Heart right ventricle (tissue), 16 donors: ENCODE results near the gene SYTL4. TPM values are rescaled to one million over a fixed set of nuclear protein-coding genes. Genes with fewer than 3 reads are reported as not detected.

Experiments
- ATAC-seq, 8 donors: fragments of 200-7000 bp; cut with Tn5 transposase; one replicate each; pipeline ENCODE4 v1.9.1; 2020; ENCODE audit warnings: mild to moderate bottlenecking in 8 of 8, moderate library complexity in 8 of 8, moderate number of reproducible peaks in 1 of 8
- DNase-seq, 2 donors: peaks; one replicate each; pipeline ENCODE4 v3.0.0-alpha.2; 2020
- H3K27ac ChIP-seq, 10 donors: fragments of 200-600 bp; sonication (generic) in 2 of 10; one replicate each; pipeline versions ENCODE4 v1.5.0 to v1.8.0; 2020 to 2022; ENCODE audit warnings: mild to moderate bottlenecking in 3 of 10
- H3K27me3 ChIP-seq, 7 donors: fragments of 200-600 bp; one replicate each; pipeline ENCODE4 v1.8.0; 2021 to 2022; ENCODE audit warnings: mild to moderate bottlenecking in 2 of 7
- H3K36me3 ChIP-seq, 9 donors: fragments of 200-600 bp; sonication (generic) in 1 of 9; one replicate each; pipeline versions ENCODE4 v1.5.0 to v1.8.0; 2020 to 2022; ENCODE audit warnings: mild to moderate bottlenecking in 2 of 9
- H3K4me1 ChIP-seq, 9 donors: fragments of 200-600 bp; sonication (generic) in 1 of 9; one replicate each; pipeline versions ENCODE4 v1.5.0 to v1.8.0; 2020 to 2022; ENCODE audit warnings: mild to moderate bottlenecking in 4 of 9
- H3K4me3 ChIP-seq, 10 donors: fragments of 200-600 bp; sonication (generic) in 2 of 10; one replicate each; pipeline versions ENCODE4 v1.5.0 to v1.8.0; 2020 to 2022; ENCODE audit warnings: mild to moderate bottlenecking in 7 of 10, moderate library complexity in 2 of 10
- H3K9me3 ChIP-seq, 11 donors: fragments of 200-600 bp in 10 of 11; sonication (generic) in 2 of 11; one replicate each; pipeline versions ENCODE4 v1.5.0 to v1.8.0; 2013 to 2022; ENCODE audit warnings: mild to moderate bottlenecking in 2 of 11, control low read depth in 1 of 11, moderate library complexity in 1 of 11
- WGBS, 2 donors: extraction: QIAGEN DNeasy Blood & Tissue Kit; methylation state at CpG; one replicate each; pipeline ENCODE4 v1.1.7; 2013; ENCODE audit warnings: inconsistent platforms in 1 of 2; 5-methylcytosine and 5-hydroxymethylcytosine counted together
- intact Hi-C, 10 donors: fragments of 100-400 bp; cut with DNase I; formaldehyde crosslinking; loops; one replicate each; pipeline versions ENCODE4 v1.11.1 to v1.14.2; 2022
- polyA plus RNA-seq, 2 donors: library from polyadenylated mRNA; stranded (reverse); fragments of 200-250 nt; gene quantifications; one replicate each; pipeline ENCODE4 v1.2.3, GENCODE V29; 2013
- total RNA-seq, 10 donors: library from RNA; stranded (reverse); fragmentation: NEBNext Ultra II Directional in 3 of 10; extraction: Animal tissue kit (Norgen Biotek cat#: 25700) in 3 of 10; gene quantifications; one replicate each; pipeline versions ENCODE4 v1.2.1 to v1.2.4, GENCODE V29; 2021 to 2023
- TF ChIP-seq, protein P1 (sequence below), 9 donors: fragments of 200-600 bp; sonication (generic) in 2 of 9; IDR thresholded peaks; one replicate each; pipeline versions ENCODE4 v1.5.0 to v1.8.0; 2021 to 2022; ENCODE audit warnings: antibody characterized with exemption in 9 of 9, mild to moderate bottlenecking in 5 of 9, moderate library complexity in 1 of 9
- donor health status: Arrhythmogenic right ventricular cardiomyopathy.
- donor health status: ischemic (EF 13 %, LVEDD 7.1; RV severe dilation, severe dysfunction).
- donor health status: healthy with polysubstance abuse.
- donor health status: DM: no; HTN: yes; CAD: no.
- donor health status: DM: no; HTN: no; CAD: no.
- donor health status: ischemic (EF 25% LVEDD 6.9; RV normal size, moderate dysfunction).
- donor health status: ischemic (EF 25% LVEDD 5.7; RV mildly dilated, moderate dysfunction).
- donor health status: healthy.
- donor health status: DM: yes; HTN: yes; CAD: no.
- donor health status: Ischemic cardiomyopathy.
- donor health status: ischemic (EF 35%, LVEDD 5.7; RV mildly dilated, moderate dysfunction).
- donor health status: nonischemic (EF 11% LVEDD 7.7; RV severe dilation, severe dysfunction).
- donor health status: DM: yes; HTN: yes; CAD: no.
- donor health status: PGD.
- donor health status: ischemic (EF 29% LVEDD 5.4; RV normal size, mild dysfunction).
- donor health status: nonischemic (EF 23%, LVEDD 6.1; RV moderate dilation, normal function).

Gene SYTL4
- total and polyA plus RNA-seq, 12 donors, result 0.95 to 4.0 (median 2.2) TPM

DNA sequence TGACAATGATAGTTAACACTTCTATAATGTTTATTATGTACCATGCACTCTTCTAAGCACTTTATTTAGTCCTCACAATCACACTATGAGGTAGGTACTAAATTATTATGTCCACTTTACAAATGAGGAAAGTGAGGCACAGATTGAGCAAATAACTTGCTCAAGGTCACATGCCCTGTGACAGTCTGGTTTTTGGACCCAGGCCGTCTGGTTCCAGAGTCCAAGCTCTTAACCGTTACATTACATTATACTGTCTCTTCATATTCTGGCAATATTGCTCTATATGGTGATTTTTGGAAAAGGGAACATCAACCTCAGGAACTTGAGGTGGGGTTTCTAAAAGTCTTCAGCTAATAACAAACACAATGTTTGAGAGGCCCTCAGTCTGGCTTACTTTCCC is 12.8 kb downstream of the SYTL4 start:
- WGBS, 2 donors, result 91 to 95% methylated on average over 2 of the region's 2 CpGs

DNA sequence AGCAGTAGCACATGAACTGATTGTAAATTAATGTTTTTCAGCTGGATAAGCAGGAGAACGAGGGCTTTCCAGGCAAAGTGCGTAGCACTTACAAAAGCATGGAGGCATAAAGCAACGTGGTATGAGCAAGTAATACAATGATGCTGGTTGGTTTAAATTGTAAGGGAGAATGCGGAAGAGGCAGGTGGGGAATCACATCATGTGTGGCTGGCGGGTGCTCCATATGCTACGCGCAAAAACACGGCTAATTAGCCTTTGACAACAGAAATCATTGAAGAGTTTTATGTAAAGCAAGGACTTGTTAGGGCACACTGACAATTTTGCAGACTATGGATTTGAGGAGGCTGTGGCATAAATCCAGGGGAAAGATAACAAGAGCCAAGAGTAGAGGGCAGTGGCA is 14.6 kb downstream of the SYTL4 start:
- intact Hi-C loops, result no loop called here
- WGBS, 2 donors, result 92 to 95% methylated on average over 8 of the region's 8 CpGs
- TF ChIP-seq, protein P1, sequence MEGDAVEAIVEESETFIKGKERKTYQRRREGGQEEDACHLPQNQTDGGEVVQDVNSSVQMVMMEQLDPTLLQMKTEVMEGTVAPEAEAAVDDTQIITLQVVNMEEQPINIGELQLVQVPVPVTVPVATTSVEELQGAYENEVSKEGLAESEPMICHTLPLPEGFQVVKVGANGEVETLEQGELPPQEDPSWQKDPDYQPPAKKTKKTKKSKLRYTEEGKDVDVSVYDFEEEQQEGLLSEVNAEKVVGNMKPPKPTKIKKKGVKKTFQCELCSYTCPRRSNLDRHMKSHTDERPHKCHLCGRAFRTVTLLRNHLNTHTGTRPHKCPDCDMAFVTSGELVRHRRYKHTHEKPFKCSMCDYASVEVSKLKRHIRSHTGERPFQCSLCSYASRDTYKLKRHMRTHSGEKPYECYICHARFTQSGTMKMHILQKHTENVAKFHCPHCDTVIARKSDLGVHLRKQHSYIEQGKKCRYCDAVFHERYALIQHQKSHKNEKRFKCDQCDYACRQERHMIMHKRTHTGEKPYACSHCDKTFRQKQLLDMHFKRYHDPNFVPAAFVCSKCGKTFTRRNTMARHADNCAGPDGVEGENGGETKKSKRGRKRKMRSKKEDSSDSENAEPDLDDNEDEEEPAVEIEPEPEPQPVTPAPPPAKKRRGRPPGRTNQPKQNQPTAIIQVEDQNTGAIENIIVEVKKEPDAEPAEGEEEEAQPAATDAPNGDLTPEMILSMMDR (IDR thresholded peaks at IDR 0.05), result no peak
- no peaks in the 10 kb centered on the region for H3K4me1 ChIP-seq
- DNase-seq, result no peak
- peaks cover 0 to 15% (median 0%) of the 10 kb centered on the region in 7 donors for H3K27me3 ChIP-seq
- no peaks in the 10 kb centered on the region for H3K9me3 ChIP-seq
- no peaks in the 10 kb centered on the region for H3K36me3 ChIP-seq
- no peak for ATAC-seq
- H3K4me3 ChIP-seq, result no peak overlapping the region
- H3K27ac ChIP-seq, result no peak overlapping the region

More for the DNA sequence above, 12.8 kb downstream of the SYTL4 start:
- no peaks in the 10 kb centered on the region for H3K36me3 ChIP-seq
- H3K27me3 ChIP-seq, result peaks cover 0 to 15% (median 0%) of the 10 kb centered on the region in 7 donors
- DNase-seq, result no peak
- no peaks in the 10 kb centered on the region for H3K4me1 ChIP-seq
- intact Hi-C loops, result no loop called here
- ATAC-seq, result no peak
- TF ChIP-seq, protein P1 (IDR thresholded peaks at IDR 0.05), result no peak
- H3K9me3 ChIP-seq, result no peaks in the 10 kb centered on the region
- no peak overlapping the region for H3K4me3 ChIP-seq
- H3K27ac ChIP-seq, result no peak overlapping the region

DNA sequence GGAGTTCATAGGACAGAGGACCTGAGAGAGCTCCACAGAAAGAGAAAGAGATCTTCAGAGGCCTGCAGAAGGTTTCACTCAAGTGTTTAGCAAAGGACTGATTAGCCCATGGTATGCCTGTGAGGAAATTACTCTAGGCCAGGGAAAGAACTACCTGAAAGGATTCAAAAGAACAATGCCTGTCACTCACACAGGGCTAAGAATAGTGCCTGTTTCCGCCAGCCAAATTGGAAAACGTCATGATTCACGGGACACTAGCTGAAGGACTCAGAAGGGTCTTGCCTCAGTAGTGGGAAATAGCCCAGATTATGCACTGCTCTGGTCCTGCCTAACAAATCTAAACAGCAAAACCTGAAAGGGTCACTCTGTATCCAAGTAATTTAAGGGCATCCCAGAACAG is 21.1 kb downstream of the SYTL4 start:
- intact Hi-C loops, result no loop called here
- ATAC-seq (peak in 1 of 8 donors; percentile 47), DNase-seq (no peak)
- H3K27ac ChIP-seq, result no peak overlapping the region
- no peaks in the 10 kb centered on the region for H3K9me3 ChIP-seq
- WGBS, 2 donors, result 25 to 26% methylated on average over 3 of the region's 3 CpGs
- TF ChIP-seq, protein P1 (IDR thresholded peaks at IDR 0.05), result no peak
- H3K4me3 ChIP-seq, result no peak overlapping the region
- no peaks in the 10 kb centered on the region for H3K4me1 ChIP-seq
- no peaks in the 10 kb centered on the region for H3K36me3 ChIP-seq
- peaks cover 0 to 19% (median 0%) of the 10 kb centered on the region in 7 donors for H3K27me3 ChIP-seq

DNA sequence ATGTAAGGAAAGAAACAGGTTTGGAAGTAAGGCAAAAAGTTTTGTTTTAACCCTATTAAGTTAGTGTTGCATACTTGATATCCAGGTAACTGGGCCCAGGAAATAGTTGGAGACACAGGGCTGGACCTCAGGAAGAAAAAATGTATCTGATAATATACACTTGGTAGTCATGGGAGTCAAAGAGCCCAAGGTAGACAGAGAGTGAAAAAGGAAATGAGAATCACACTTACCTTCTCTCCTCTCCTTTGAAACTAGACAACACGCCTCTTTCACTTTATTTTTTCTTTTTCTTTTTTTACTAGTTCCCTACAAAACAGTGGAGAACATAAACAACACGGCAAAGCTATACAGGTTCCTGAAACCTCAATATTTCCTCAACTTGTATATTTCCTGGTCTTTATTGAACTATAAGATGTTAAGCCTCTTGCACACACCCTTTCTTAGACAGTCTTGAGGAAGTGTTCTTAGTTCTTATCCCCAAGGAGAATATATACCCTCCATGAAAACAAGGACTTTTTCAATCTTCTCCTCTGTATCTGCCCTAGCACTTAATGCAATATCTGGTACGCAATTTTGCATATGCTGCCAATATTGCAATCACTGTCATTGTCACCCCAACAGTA is 27.2 kb downstream of the SYTL4 start:
- peaks cover 0 to 43% (median 0%) of the 10 kb centered on the region in 7 donors for H3K27me3 ChIP-seq
- H3K9me3 ChIP-seq, result no peaks in the 10 kb centered on the region
- no peaks in the 10 kb centered on the region for H3K4me1 ChIP-seq
- H3K4me3 ChIP-seq, result no peak overlapping the region
- TF ChIP-seq, protein P1 (IDR thresholded peaks at IDR 0.05), result no peak
- DNase-seq (no peak), ATAC-seq (no peak)
- intact Hi-C loops, result no loop called here
- WGBS, 2 donors, result 55 to 58% methylated on average over 3 of the region's 3 CpGs
- H3K36me3 ChIP-seq, result peaks cover 0 to 9% (median 0%) of the 10 kb centered on the region in 9 donors
- H3K27ac ChIP-seq, result no peak overlapping the region
